OCI-LY7 (cell line): ENCODE data around the gene C2orf81. TPM values are rescaled to one million over a fixed set of nuclear protein-coding genes. Genes with fewer than 3 reads are reported as not detected.

Experiments used
- BruUV-seq: library from RNA; stranded (reverse); fragments of 400-500 nt; replicated peaks from 2 replicates; lab custom pipeline; 2021; lab: Mats Ljungman, UMichigan
- CTCF ChIA-PET: fragments of 300-600 bp; sonication (Branson Sonifier 250); formaldehyde crosslinking; loops from one replicate; lab custom pipeline; 2022; ENCODE audit warnings: antibody characterized with exemption; ENCODE audit not compliant: unreplicated experiment; lab: Charles Lee
- POLR2A ChIA-PET: fragments of 300-600 bp; sonication (Branson Sonifier 250); formaldehyde crosslinking; loops from one replicate; lab custom pipeline; 2022; ENCODE audit warnings: antibody characterized with exemption; lab: Charles Lee
- DNase-seq: peaks from one replicate; pipeline ENCODE4 v3.0.0-alpha.2; 2015; ENCODE audit warnings: low spot score
- H2AFZ ChIP-seq: fragments of 200-600 bp; sonication (generic), shearing (Covaris generic); 2 replicates; pipeline ENCODE4 v1.6.1; 2014; ENCODE audit warnings: mild to moderate bottlenecking, antibody characterized with exemption, low read length, moderate library complexity
- H3K27ac ChIP-seq: fragments of 200-600 bp; sonication (generic); 2 replicates; pipeline ENCODE4 v1.5.1; 2014; ENCODE audit warnings: mixed run types, low read depth, mild to moderate bottlenecking, moderate library complexity, low read length, inconsistent platforms; ENCODE audit not compliant: poor library complexity, severe bottlenecking
- H3K36me3 ChIP-seq: fragments of 200-600 bp; sonication (generic); 2 replicates; pipeline ENCODE4 v1.6.1; 2014; ENCODE audit warnings: mild to moderate bottlenecking, antibody characterized with exemption, low read length, moderate library complexity, mixed read lengths; ENCODE audit not compliant: insufficient read depth
- H3K4me1 ChIP-seq: fragments of 200-600 bp; sonication (generic); 2 replicates; pipeline ENCODE4 v1.5.1; 2014; ENCODE audit warnings: mild to moderate bottlenecking, low read length; ENCODE audit not compliant: insufficient read depth, poor library complexity, severe bottlenecking
- H3K4me2 ChIP-seq: fragments of 200-600 bp; sonication (generic); 2 replicates; pipeline ENCODE4 v1.6.1; 2014; ENCODE audit warnings: mild to moderate bottlenecking, low read length
- H3K4me3 ChIP-seq: fragments of 200-600 bp; sonication (generic); 2 replicates; pipeline ENCODE4 v1.5.1; 2014; ENCODE audit warnings: mild to moderate bottlenecking, low read depth, low read length; ENCODE audit not compliant: poor library complexity, severe bottlenecking
- H3K79me2 ChIP-seq: fragments of 200-600 bp; sonication (generic); 2 replicates; pipeline ENCODE4 v1.6.1; 2016; ENCODE audit warnings: low read depth, mild to moderate bottlenecking, low read length, moderate library complexity, mixed read lengths; ENCODE audit not compliant: insufficient read depth
- H3K9me2 ChIP-seq: fragments of 200-600 bp; sonication (generic); 2 replicates; pipeline ENCODE4 v1.6.1; 2016; ENCODE audit warnings: mild to moderate bottlenecking, low read length, mixed read lengths; ENCODE audit not compliant: insufficient read depth
- H3K9me3 ChIP-seq: fragments of 200-600 bp; sonication (generic); 2 replicates; pipeline ENCODE4 v1.6.1; 2014; ENCODE audit warnings: mild to moderate bottlenecking, mixed run types, low read length, mixed read lengths
- H4K20me1 ChIP-seq: fragments of 200-600 bp; sonication (generic); 2 replicates; pipeline ENCODE4 v1.6.1; 2014; ENCODE audit warnings: mild to moderate bottlenecking, antibody characterized with exemption, low read length, moderate library complexity, mixed read lengths; ENCODE audit not compliant: insufficient read depth
- CTCF ChIP-seq: fragments of 200-600 bp; sonication (generic); conservative IDR thresholded peaks from 2 replicates; pipeline ENCODE4 v1.5.1; 2014; ENCODE audit warnings: mild to moderate bottlenecking, antibody characterized with exemption, low read length, moderate library complexity, mixed read lengths
- EZH2phosphoT487 ChIP-seq: fragments of 200-600 bp; sonication (generic); IDR thresholded peaks from 2 replicates; pipeline ENCODE4 v1.6.1; 2018; ENCODE audit warnings: low read depth, borderline replicate concordance, mild to moderate bottlenecking, mixed run types, antibody characterized with exemption, low read length, moderate library complexity, mixed read lengths
- intact Hi-C: fragments of 100-400 bp; cut with micrococcal nuclease; formaldehyde crosslinking; loops from one replicate; pipeline ENCODE4 v1.10.0; 2022; ENCODE audit not compliant: unreplicated experiment
- total RNA-seq, 2 experiments: library from RNA; depleted of rRNA in 1 of 2; stranded (reverse); fragments of >200 nt in 1 of 2; shearing (Covaris generic) in 1 of 2; gene quantifications; 2 replicates each; pipeline ENCODE4 v1.2.3, GENCODE V29; 2014 to 2022

The C2orf81 gene
- total RNA-seq, 2 experiments from 2014 or later = 3.2 to 22.5 TPM

GRCh38 chr2:74429487-74430451 lies 8.3 kb upstream of the C2orf81 start:
- H4K20me1 ChIP-seq = no peaks in the 10 kb centered on the region
- ChIA-PET CTCF (no interaction called here), POLR2A (interaction anchor here (0.6 to 1.0 kb wide), 3 partner anchors 27 to 37 kb away, joined by 3 to 4 read pairs (median 3); no protein-coding TSS in a partner anchor)
- H3K36me3 ChIP-seq = peaks cover 3% of the 10 kb centered on the region; the same call in 1 of the 2 replicates
- H2AFZ ChIP-seq = no peak overlapping the region
- no peak overlapping the region for H3K27ac ChIP-seq
- H3K9me3 ChIP-seq = no peaks in the 10 kb centered on the region
- H3K9me2 ChIP-seq = no peaks in the 10 kb centered on the region
- H3K4me3 ChIP-seq = no peak overlapping the region
- DNase-seq = no peak
- no peak for TF ChIP-seq EZH2phosphoT487
- no peak for TF ChIP-seq CTCF
- H3K4me2 ChIP-seq = no peak overlapping the region
- intact Hi-C loops = no loop called here
- BruUV-seq = no TSS peak
- H3K4me1 ChIP-seq = no peaks in the 10 kb centered on the region
- no peaks in the 10 kb centered on the region for H3K79me2 ChIP-seq

DNA sequence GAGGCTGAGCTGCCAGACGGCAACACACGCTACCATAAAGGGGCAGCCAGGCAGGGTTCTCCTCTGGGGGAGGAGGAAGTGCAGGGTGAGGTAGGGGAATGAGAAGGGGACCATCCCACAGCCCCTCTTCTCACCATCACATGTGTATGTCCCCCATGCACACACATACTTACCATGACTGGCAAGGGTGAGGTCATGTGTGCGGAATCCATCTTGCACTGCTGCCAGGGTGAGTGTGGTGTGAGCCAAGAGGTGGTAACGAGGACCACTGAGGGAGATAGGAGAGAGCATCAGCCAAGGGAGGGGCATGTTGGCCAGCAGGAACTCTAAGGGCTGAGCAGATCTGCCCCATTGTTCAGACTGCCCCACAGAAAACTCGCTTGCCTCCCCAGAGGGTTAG lies 7.3 kb upstream of the C2orf81 start:
- no peak overlapping the region for H3K4me2 ChIP-seq
- no peaks in the 10 kb centered on the region for H4K20me1 ChIP-seq
- no peak for TF ChIP-seq CTCF
- no peak for TF ChIP-seq EZH2phosphoT487
- H3K4me3 ChIP-seq = no peak overlapping the region
- intact Hi-C loops = no loop called here
- no TSS peak for BruUV-seq
- no peaks in the 10 kb centered on the region for H3K9me2 ChIP-seq
- H3K79me2 ChIP-seq = no peaks in the 10 kb centered on the region
- no peak overlapping the region for H3K27ac ChIP-seq
- peaks cover 7% of the 10 kb centered on the region; the same call in 1 of the 2 replicates for H3K36me3 ChIP-seq
- CTCF ChIA-PET = no interaction called here
- no peaks in the 10 kb centered on the region for H3K9me3 ChIP-seq
- POLR2A ChIA-PET = interaction anchor here (1.0 kb wide), 1 partner anchor 29 kb away, joined by 4 read pairs; no protein-coding TSS in a partner anchor
- no peaks in the 10 kb centered on the region for H3K4me1 ChIP-seq
- H2AFZ ChIP-seq = no peak overlapping the region
- DNase-seq = no peak
